ENCODE data around the gene MYO18B. TPM values are rescaled to one million over a fixed set of nuclear protein-coding genes. Genes with fewer than 3 reads are reported as not detected.

Gene MYO18B
- total and polyA plus RNA-seq, 2 donors (not counting 1 experiment from before 2014, with no cell fraction given), result 0.15 TPM; not detected in 1

- Histone ChIP-seq H3K4me2 (replicated peaks; ENCODE audit: low read depth, low read length, poor library complexity, severe bottlenecking) (no peak overlapping the region), H3K79me2 (ENCODE audit: control insufficient read depth, insufficient read depth, low read length) (peaks cover 10% of the 10 kb centered on the region), H3K36me3 (replicated peaks in 1 of 2; ENCODE audit: control extremely low read depth in 1 of 2, control insufficient read depth in 1 of 2, extremely low read depth in 1 of 2, insufficient read depth in 2 of 2, low read length in 1 of 2) (peaks cover 4 to 81% of the 10 kb centered on the region in 2 experiments), H3K9ac (ENCODE audit: low read length) (no peak overlapping the region), H3K9me3 (ENCODE audit: control extremely low read depth in 1 of 3, control insufficient read depth in 2 of 3, insufficient read depth in 1 of 3, low read length in 2 of 3) (no peaks in the 10 kb centered on the region), H3K27me3 (replicated peaks in 1 of 4; ENCODE audit: control extremely low read depth in 1 of 4, control insufficient read depth in 3 of 4, insufficient read depth in 4 of 4, low read length in 3 of 4) (no peaks in the 10 kb centered on the region), H3K4me3 (ENCODE audit: control extremely low read depth in 1 of 5, extremely low read depth in 1 of 5, insufficient read depth in 1 of 5, low read depth in 2 of 5, low read length in 4 of 5) (no peak overlapping the region), H4K20me1 (ENCODE audit: control insufficient read depth, insufficient read depth, low read length, poor library complexity, severe bottlenecking) (peaks cover 11% of the 10 kb centered on the region), H3K27ac (ENCODE audit: low read length in 2 of 2) (no peak overlapping the region), H2AFZ (ENCODE audit: insufficient read depth, low read depth, low read length, poor library complexity, severe bottlenecking) (no peak overlapping the region), H3K4me1 (ENCODE audit: control insufficient read depth in 2 of 2, insufficient read depth in 2 of 2, low read length in 2 of 2) (no peaks in the 10 kb centered on the region)
- peak overlapping the region; percentile 61 for H3K27ac Mint-ChIP-seq
- CTCF ChIA-PET, result interaction anchor here (1.6 kb wide), 1 partner anchor 166 kb away, joined by 4 read pairs; no protein-coding TSS in a partner anchor
- TF ChIP-seq, protein P1, sequence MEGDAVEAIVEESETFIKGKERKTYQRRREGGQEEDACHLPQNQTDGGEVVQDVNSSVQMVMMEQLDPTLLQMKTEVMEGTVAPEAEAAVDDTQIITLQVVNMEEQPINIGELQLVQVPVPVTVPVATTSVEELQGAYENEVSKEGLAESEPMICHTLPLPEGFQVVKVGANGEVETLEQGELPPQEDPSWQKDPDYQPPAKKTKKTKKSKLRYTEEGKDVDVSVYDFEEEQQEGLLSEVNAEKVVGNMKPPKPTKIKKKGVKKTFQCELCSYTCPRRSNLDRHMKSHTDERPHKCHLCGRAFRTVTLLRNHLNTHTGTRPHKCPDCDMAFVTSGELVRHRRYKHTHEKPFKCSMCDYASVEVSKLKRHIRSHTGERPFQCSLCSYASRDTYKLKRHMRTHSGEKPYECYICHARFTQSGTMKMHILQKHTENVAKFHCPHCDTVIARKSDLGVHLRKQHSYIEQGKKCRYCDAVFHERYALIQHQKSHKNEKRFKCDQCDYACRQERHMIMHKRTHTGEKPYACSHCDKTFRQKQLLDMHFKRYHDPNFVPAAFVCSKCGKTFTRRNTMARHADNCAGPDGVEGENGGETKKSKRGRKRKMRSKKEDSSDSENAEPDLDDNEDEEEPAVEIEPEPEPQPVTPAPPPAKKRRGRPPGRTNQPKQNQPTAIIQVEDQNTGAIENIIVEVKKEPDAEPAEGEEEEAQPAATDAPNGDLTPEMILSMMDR (IDR thresholded peaks at IDR 0.05), result no peak
- no peak for TF ChIP-seq EZH2 (IDR thresholded peaks at IDR 0.05; ENCODE audit: borderline replicate concordance, insufficient read depth, low read depth, low read length, poor library complexity, severe bottlenecking)
- no peaks in the 10 kb centered on the region for H3K9me3 Mint-ChIP-seq (ENCODE audit: insufficient read depth)
- H3K27me3 Mint-ChIP-seq, result no peaks in the 10 kb centered on the region
- peaks cover 2% of the 10 kb centered on the region for H3K4me1 Mint-ChIP-seq
- ATAC-seq (ENCODE audit: low read depth) (no peak), DNase-seq (no peak)
- 73% methylated on average over 4 of the region's 6 CpGs for whole genome bisulfite sequencing (ENCODE audit: insufficient coverage)
- H3K4me3 Mint-ChIP-seq, result no peak overlapping the region
- intact Hi-C loops (cut with micrococcal nuclease), result no loop called here
- POLR2A ChIA-PET, result no interaction called here
These were observed 32.2 kb upstream of the MYO18B start for GRCh38 chr22:25709758-25710157.

- no peaks in the 10 kb centered on the region for H3K27me3 Mint-ChIP-seq
- H3K4me1 Mint-ChIP-seq, result peaks cover 2% of the 10 kb centered on the region
- TF ChIP-seq, protein P1 (IDR thresholded peaks at IDR 0.05), result no peak
- no peak for TF ChIP-seq EZH2 (IDR thresholded peaks at IDR 0.05; ENCODE audit: borderline replicate concordance, insufficient read depth, low read depth, low read length, poor library complexity, severe bottlenecking)
- H3K9ac ChIP-seq (ENCODE audit: low read length), result no peak overlapping the region
- no peaks in the 10 kb centered on the region for H3K4me1 ChIP-seq (ENCODE audit: control insufficient read depth in 2 of 2, insufficient read depth in 2 of 2, low read length in 2 of 2)
- no peak overlapping the region for H3K4me3 ChIP-seq (ENCODE audit: control extremely low read depth in 1 of 5, extremely low read depth in 1 of 5, insufficient read depth in 1 of 5, low read depth in 2 of 5, low read length in 4 of 5)
- intact Hi-C loops (cut with micrococcal nuclease), result no loop called here
- ATAC-seq (ENCODE audit: low read depth), result no peak
- H3K9me3 ChIP-seq (ENCODE audit: control extremely low read depth in 1 of 3, control insufficient read depth in 2 of 3, insufficient read depth in 1 of 3, low read length in 2 of 3), result no peaks in the 10 kb centered on the region
- peaks cover 4 to 81% of the 10 kb centered on the region in 2 experiments for H3K36me3 ChIP-seq (replicated peaks in 1 of 2; ENCODE audit: control extremely low read depth in 1 of 2, control insufficient read depth in 1 of 2, extremely low read depth in 1 of 2, insufficient read depth in 2 of 2, low read length in 1 of 2)
- no peak overlapping the region for H3K27ac Mint-ChIP-seq
- no peak for DNase-seq
- peaks cover 10% of the 10 kb centered on the region for H3K79me2 ChIP-seq (ENCODE audit: control insufficient read depth, insufficient read depth, low read length)
- H2AFZ ChIP-seq (ENCODE audit: insufficient read depth, low read depth, low read length, poor library complexity, severe bottlenecking), result no peak overlapping the region
- H3K27me3 ChIP-seq (replicated peaks in 1 of 4; ENCODE audit: control extremely low read depth in 1 of 4, control insufficient read depth in 3 of 4, insufficient read depth in 4 of 4, low read length in 3 of 4), result no peaks in the 10 kb centered on the region
- H3K4me3 Mint-ChIP-seq, result no peak overlapping the region
- H3K9me3 Mint-ChIP-seq (ENCODE audit: insufficient read depth), result no peaks in the 10 kb centered on the region
- H3K27ac ChIP-seq (ENCODE audit: low read length in 2 of 2), result no peak overlapping the region
- POLR2A ChIA-PET, result no interaction called here
- 100% methylated on average over 5 of the region's 7 CpGs for WGBS (ENCODE audit: insufficient coverage)
- CTCF ChIA-PET, result interaction anchor here (1.6 to 1.7 kb wide), 2 partner anchors 167 to 248 kb away, joined by 4 to 10 read pairs; no protein-coding TSS in a partner anchor
- H3K4me2 ChIP-seq (replicated peaks; ENCODE audit: low read depth, low read length, poor library complexity, severe bottlenecking), result no peak overlapping the region
- H4K20me1 ChIP-seq (ENCODE audit: control insufficient read depth, insufficient read depth, low read length, poor library complexity, severe bottlenecking), result peaks cover 11% of the 10 kb centered on the region
These were observed 31.5 kb upstream of the MYO18B start for GRCh38 chr22:25710501-25710900.
